HL-60 (cell line): ENCODE measurements around the gene SRPX2.

Experiments used
- CTCF ChIP-seq: IDR thresholded peaks from one replicate; pipeline ENCODE4 v1.5.1; 2011; ENCODE audit warnings: low read length, control low read depth, inconsistent platforms; ENCODE audit not compliant: insufficient read depth
- TF ChIP-seq, protein P1 (sequence below): IDR thresholded peaks from 2 replicates; pipeline ENCODE4 v1.6.1; 2012; ENCODE audit warnings: low read depth; ENCODE audit not compliant: insufficient replicate concordance

DNA sequence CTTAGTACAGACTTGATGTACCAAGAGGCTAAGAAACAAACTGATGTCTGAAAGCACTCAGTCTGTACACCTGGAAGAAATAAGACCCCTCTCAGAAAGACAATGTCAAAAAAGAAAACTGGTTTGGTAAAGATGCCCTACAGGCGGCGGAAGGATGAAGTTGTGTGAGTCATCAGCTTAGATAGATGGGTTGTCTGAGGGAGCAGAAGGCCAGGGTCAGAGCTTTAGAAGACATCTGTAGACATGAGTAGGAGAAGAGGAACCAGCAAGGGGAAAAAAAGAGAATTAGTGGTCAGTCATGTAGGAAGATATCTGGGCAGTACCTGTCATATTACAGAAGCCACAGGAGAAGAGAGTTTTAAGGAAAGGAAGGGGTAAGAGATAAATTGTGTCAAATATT is 8.3 kb downstream of the SRPX2 start:
- TF ChIP-seq CTCF: no peak
- TF ChIP-seq, protein P1, sequence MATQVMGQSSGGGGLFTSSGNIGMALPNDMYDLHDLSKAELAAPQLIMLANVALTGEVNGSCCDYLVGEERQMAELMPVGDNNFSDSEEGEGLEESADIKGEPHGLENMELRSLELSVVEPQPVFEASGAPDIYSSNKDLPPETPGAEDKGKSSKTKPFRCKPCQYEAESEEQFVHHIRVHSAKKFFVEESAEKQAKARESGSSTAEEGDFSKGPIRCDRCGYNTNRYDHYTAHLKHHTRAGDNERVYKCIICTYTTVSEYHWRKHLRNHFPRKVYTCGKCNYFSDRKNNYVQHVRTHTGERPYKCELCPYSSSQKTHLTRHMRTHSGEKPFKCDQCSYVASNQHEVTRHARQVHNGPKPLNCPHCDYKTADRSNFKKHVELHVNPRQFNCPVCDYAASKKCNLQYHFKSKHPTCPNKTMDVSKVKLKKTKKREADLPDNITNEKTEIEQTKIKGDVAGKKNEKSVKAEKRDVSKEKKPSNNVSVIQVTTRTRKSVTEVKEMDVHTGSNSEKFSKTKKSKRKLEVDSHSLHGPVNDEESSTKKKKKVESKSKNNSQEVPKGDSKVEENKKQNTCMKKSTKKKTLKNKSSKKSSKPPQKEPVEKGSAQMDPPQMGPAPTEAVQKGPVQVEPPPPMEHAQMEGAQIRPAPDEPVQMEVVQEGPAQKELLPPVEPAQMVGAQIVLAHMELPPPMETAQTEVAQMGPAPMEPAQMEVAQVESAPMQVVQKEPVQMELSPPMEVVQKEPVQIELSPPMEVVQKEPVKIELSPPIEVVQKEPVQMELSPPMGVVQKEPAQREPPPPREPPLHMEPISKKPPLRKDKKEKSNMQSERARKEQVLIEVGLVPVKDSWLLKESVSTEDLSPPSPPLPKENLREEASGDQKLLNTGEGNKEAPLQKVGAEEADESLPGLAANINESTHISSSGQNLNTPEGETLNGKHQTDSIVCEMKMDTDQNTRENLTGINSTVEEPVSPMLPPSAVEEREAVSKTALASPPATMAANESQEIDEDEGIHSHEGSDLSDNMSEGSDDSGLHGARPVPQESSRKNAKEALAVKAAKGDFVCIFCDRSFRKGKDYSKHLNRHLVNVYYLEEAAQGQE: no peak
